Measurements from ENCODE around the gene PITPNM1.

PITPNM1 gene

GRCh38 chr11:67468759-67469507 is 36.2 kb downstream of the PITPNM1 start, which contains the start of gene TMEM134:
Gene TMEM134, minus strand, starts transcription at chr11:67469251. Its CDS starts 59 bp downstream, at chr11:67469192.
- Histone ChIP-seq H3K36me3 (ENCODE audit: insufficient read depth) (no peaks in the 10 kb centered on the region), H4K20me1 (ENCODE audit: insufficient read depth) (no peaks in the 10 kb centered on the region), H2AFZ (ENCODE audit: low read depth) (peak within 1 kb of the TSS; percentile 99), H3K4me1 (ENCODE audit: low read depth, poor library complexity, severe bottlenecking) (peaks cover 20% of the 10 kb centered on the region), H3K27me3 (ENCODE audit: insufficient read depth, low read depth) (peaks cover under 1% of the 10 kb centered on the region; the same call in 1 of the 2 replicates), H3K9ac (peak within 1 kb of the TSS; percentile 59; the same call in 1 of the 2 replicates), H3K27ac (no peak within 1 kb of the TSS), H3K4me3 (IDR thresholded peaks at IDR 0.05; ENCODE audit: insufficient read depth, low read depth, low read length) (no peak within 1 kb of the TSS), H3K79me2 (ENCODE audit: insufficient read depth, low read depth) (no peaks in the 10 kb centered on the region), H3K4me2 (peak within 1 kb of the TSS; percentile 91)
- no peak for TF ChIP-seq CTCF (conservative IDR thresholded peaks at IDR 0.05; ENCODE audit: low read depth, low read length)

GRCh38 chr11:67468456-67468758 is 36.8 kb downstream of the PITPNM1 start:
- H3K4me3 ChIP-seq (IDR thresholded peaks at IDR 0.05; ENCODE audit: insufficient read depth, low read depth, low read length), result no peak overlapping the region
- no peaks in the 10 kb centered on the region for H3K79me2 ChIP-seq (ENCODE audit: insufficient read depth, low read depth)
- H4K20me1 ChIP-seq (ENCODE audit: insufficient read depth), result no peaks in the 10 kb centered on the region
- H3K9ac ChIP-seq, result peak overlapping the region; percentile 41; the same call in 1 of the 2 replicates
- no peak overlapping the region for H3K27ac ChIP-seq
- H3K36me3 ChIP-seq (ENCODE audit: insufficient read depth), result no peaks in the 10 kb centered on the region
- H3K4me2 ChIP-seq, result peak overlapping the region; percentile 84
- peaks cover 22% of the 10 kb centered on the region for H3K4me1 ChIP-seq (ENCODE audit: low read depth, poor library complexity, severe bottlenecking)
- H2AFZ ChIP-seq (ENCODE audit: low read depth), result peak overlapping the region; percentile 67; the same call in 1 of the 2 replicates
- no peak for TF ChIP-seq CTCF (conservative IDR thresholded peaks at IDR 0.05; ENCODE audit: low read depth, low read length)
- no peaks in the 10 kb centered on the region for H3K27me3 ChIP-seq (ENCODE audit: insufficient read depth, low read depth)

GRCh38 chr11:67468056-67468455 is 37.1 kb downstream of the PITPNM1 start:
- Histone ChIP-seq H3K4me1 (ENCODE audit: low read depth, poor library complexity, severe bottlenecking) (peaks cover 22% of the 10 kb centered on the region), H3K27me3 (ENCODE audit: insufficient read depth, low read depth) (no peaks in the 10 kb centered on the region), H3K36me3 (ENCODE audit: insufficient read depth) (no peaks in the 10 kb centered on the region), H3K79me2 (ENCODE audit: insufficient read depth, low read depth) (no peaks in the 10 kb centered on the region), H3K27ac (no peak overlapping the region), H3K4me2 (peak overlapping the region; percentile 84; the same call in 1 of the 2 replicates), H3K4me3 (IDR thresholded peaks at IDR 0.05; ENCODE audit: insufficient read depth, low read depth, low read length) (no peak overlapping the region), H3K9ac (no peak overlapping the region), H2AFZ (ENCODE audit: low read depth) (no peak overlapping the region), H4K20me1 (ENCODE audit: insufficient read depth) (no peaks in the 10 kb centered on the region)
- no peak for TF ChIP-seq CTCF (conservative IDR thresholded peaks at IDR 0.05; ENCODE audit: low read depth, low read length)

GRCh38 chr11:67466962-67467771 is 38.0 kb downstream of the PITPNM1 start:
- no peak overlapping the region for H3K4me3 ChIP-seq (IDR thresholded peaks at IDR 0.05; ENCODE audit: insufficient read depth, low read depth, low read length)
- H3K4me2 ChIP-seq, result no peak overlapping the region
- H3K27me3 ChIP-seq (ENCODE audit: insufficient read depth, low read depth), result no peaks in the 10 kb centered on the region
- H3K4me1 ChIP-seq (ENCODE audit: low read depth, poor library complexity, severe bottlenecking), result peaks cover 22% of the 10 kb centered on the region
- H3K36me3 ChIP-seq (ENCODE audit: insufficient read depth), result no peaks in the 10 kb centered on the region
- no peak for TF ChIP-seq CTCF (conservative IDR thresholded peaks at IDR 0.05; ENCODE audit: low read depth, low read length)
- H3K79me2 ChIP-seq (ENCODE audit: insufficient read depth, low read depth), result no peaks in the 10 kb centered on the region
- no peaks in the 10 kb centered on the region for H4K20me1 ChIP-seq (ENCODE audit: insufficient read depth)
- H3K9ac ChIP-seq, result no peak overlapping the region
- H3K27ac ChIP-seq, result no peak overlapping the region
- H2AFZ ChIP-seq (ENCODE audit: low read depth), result no peak overlapping the region

Data from KMS-11 (cell line).